Measurements from ENCODE around the gene MUC4. TPM values are rescaled to one million over a fixed set of nuclear protein-coding genes. Genes with fewer than 3 reads are reported as not detected.

MUC4 gene
- total RNA-seq, 1 experiment from 2014 or later: 0.03 TPM

- POLR2A ChIA-PET: interaction anchor here (0.5 kb wide), 1 partner anchor 741 kb away, joined by 5 read pairs; no protein-coding TSS in a partner anchor
- CTCF ChIA-PET: interaction anchor here (0.6 kb wide), 1 partner anchor 92 kb away, joined by 3 read pairs; no protein-coding TSS in a partner anchor
- no peaks in the 10 kb centered on the region for H3K36me3 ChIP-seq (ENCODE audit: control insufficient read depth, insufficient read depth, low read length)
- in situ Hi-C loops (cut with HindIII; ENCODE audit: low pct_unique_long_range_greater_than_20kb, low sequenced_read_pairs): no loop called here
- H3K27me3 ChIP-seq (ENCODE audit: control insufficient read depth, insufficient read depth, low read length): peaks cover 4% of the 10 kb centered on the region; the same call in 1 of the 2 replicates
- H3K4me3 ChIP-seq (ENCODE audit: low read depth in 2 of 2, low read length in 2 of 2): no peak overlapping the region
- intact Hi-C loops (cut with micrococcal nuclease; ENCODE audit: unreplicated experiment): no loop called here
- no peak overlapping the region for H3K27ac ChIP-seq (ENCODE audit: low read length)
- no TSS peak for BruUV-seq (replicated peaks)
- TF ChIP-seq REST (IDR thresholded peaks at IDR 0.05; ENCODE audit: insufficient read depth in 1 of 2, low read depth in 2 of 2, low read length in 1 of 2) (no peak), CTCF (IDR thresholded peaks at IDR 0.05) (no peak), SIN3A (IDR thresholded peaks at IDR 0.05; ENCODE audit: borderline replicate concordance, insufficient read depth, low read depth, low read length) (no peak), TCF7L2 (IDR thresholded peaks at IDR 0.05; ENCODE audit: low read depth, low read length) (no peak), POLR2AphosphoS5 (IDR thresholded peaks at IDR 0.05; ENCODE audit: low read depth, low read length) (no peak)
- no peaks in the 10 kb centered on the region for H3K9me3 ChIP-seq (ENCODE audit: control insufficient read depth, insufficient read depth, low read depth, low read length)
- ATAC-seq: no peak
- DNase-seq (ENCODE audit: low read depth, low spot score): no peak
- peaks cover 3% of the 10 kb centered on the region; the same call in 1 of the 2 replicates for H3K4me1 ChIP-seq (ENCODE audit: control insufficient read depth, insufficient read depth, low read length)
These were observed 74.8 kb downstream of the MUC4 start for GRCh38 chr3:195736866-195737490.

- Histone ChIP-seq H3K9me3 (ENCODE audit: control insufficient read depth, insufficient read depth, low read depth, low read length) (no peaks in the 10 kb centered on the region), H3K27me3 (ENCODE audit: control insufficient read depth, insufficient read depth, low read length) (peaks cover 4% of the 10 kb centered on the region; the same call in 1 of the 2 replicates), H3K27ac (ENCODE audit: low read length) (no peak overlapping the region), H3K4me1 (ENCODE audit: control insufficient read depth, insufficient read depth, low read length) (peaks cover 3% of the 10 kb centered on the region; the same call in 1 of the 2 replicates), H3K4me3 (ENCODE audit: low read depth in 2 of 2, low read length in 2 of 2) (no peak overlapping the region), H3K36me3 (ENCODE audit: control insufficient read depth, insufficient read depth, low read length) (no peaks in the 10 kb centered on the region)
- ChIA-PET POLR2A (no interaction called here), CTCF (interaction anchor here (0.6 kb wide), 1 partner anchor 22 kb away, joined by 5 read pairs; no protein-coding TSS in a partner anchor)
- DNase-seq (ENCODE audit: low read depth, low spot score) (no peak), ATAC-seq (no peak)
- in situ Hi-C loops (cut with HindIII; ENCODE audit: low pct_unique_long_range_greater_than_20kb, low sequenced_read_pairs): no loop called here
- intact Hi-C loops (cut with micrococcal nuclease; ENCODE audit: unreplicated experiment): no loop called here
- no TSS peak for BruUV-seq (replicated peaks)
- TF ChIP-seq REST (IDR thresholded peaks at IDR 0.05; ENCODE audit: insufficient read depth in 1 of 2, low read depth in 2 of 2, low read length in 1 of 2) (no peak), TCF7L2 (IDR thresholded peaks at IDR 0.05; ENCODE audit: low read depth, low read length) (no peak), SIN3A (IDR thresholded peaks at IDR 0.05; ENCODE audit: borderline replicate concordance, insufficient read depth, low read depth, low read length) (no peak), CTCF (IDR thresholded peaks at IDR 0.05) (no peak), POLR2AphosphoS5 (IDR thresholded peaks at IDR 0.05; ENCODE audit: low read depth, low read length) (no peak)
These were observed 76.6 kb downstream of the MUC4 start for GRCh38 chr3:195735036-195735695.
